HCT116 (cell line): Measurements from ENCODE around the gene ABR. TPM values are rescaled to one million over a fixed set of nuclear protein-coding genes. Genes with fewer than 3 reads are reported as not detected.

Experiments
- ATAC-seq: fragments of 200-7000 bp; cut with Tn5 transposase; 2 replicates; pipeline ENCODE4 v1.9.1; 2020; ENCODE audit warnings: mild to moderate bottlenecking, moderate library complexity
- BruUV-seq: library from RNA; stranded (reverse); fragments of 400-500 nt; replicated peaks from 2 replicates; lab custom pipeline; 2021; lab: Mats Ljungman, UMichigan
- CTCF ChIA-PET: fragments of 300-600 bp; sonication (Branson Sonifier 250); formaldehyde crosslinking; loops from one replicate; lab custom pipeline; 2021; ENCODE audit warnings: antibody characterized with exemption; lab: Charles Lee
- POLR2A ChIA-PET: fragments of 300-600, 350-600 bp; sonication (Branson Sonifier 250); formaldehyde crosslinking; loops from one replicate; lab custom pipeline; 2021; ENCODE audit warnings: antibody characterized with exemption; lab: Charles Lee
- RAD21 ChIA-PET, 2 experiments: fragments of 300-600 bp; sonication (Branson Sonifier 250); formaldehyde crosslinking; loops; one replicate each; lab custom pipeline; 2023; ENCODE audit warnings: low total read pairs in 2 of 2; ENCODE audit not compliant: uncharacterized antibody in 2 of 2, unreplicated experiment in 2 of 2, low non-redundant PET in 1 of 2; lab: Charles Lee
- DNase-seq: peaks from one replicate; pipeline ENCODE4 v3.0.0-alpha.2; 2010; ENCODE audit warnings: low read depth, low spot score
- H2AFZ ChIP-seq: fragments of 200-600 bp; shearing (Covaris generic), sonication (generic); 2 replicates; pipeline ENCODE4 v1.6.1; 2017; ENCODE audit warnings: low read depth, mixed run types, mixed read lengths, antibody characterized with exemption, low read length; ENCODE audit not compliant: poor library complexity, severe bottlenecking
- H3K27ac ChIP-seq: 2 replicates; pipeline ENCODE4 v1.5.1; 2012; ENCODE audit warnings: low read depth, low read length
- H3K27me3 ChIP-seq: fragments of 200-600 bp; sonication (generic); 2 replicates; pipeline ENCODE4 v1.6.1; 2016; ENCODE audit warnings: mixed run types, low read length, mixed read lengths; ENCODE audit not compliant: insufficient read depth
- H3K36me3 ChIP-seq, 2 experiments: fragments of 200-500 bp in 1 of 2; fragments of 200-600 bp in 1 of 2; sonication (Bioruptor generic) in 1 of 2; sonication (generic) in 1 of 2; 2 replicates each; pipeline versions ENCODE4 v1.5.1 to v1.6.1; 2014 to 2016; ENCODE audit warnings: low read length in 2 of 2, inconsistent platforms in 1 of 2, mixed read lengths in 1 of 2, mixed run types in 1 of 2; ENCODE audit not compliant: insufficient read depth in 2 of 2, control insufficient read depth in 1 of 2
- H3K4me1 ChIP-seq, 2 experiments: fragments of 200-600 bp in 1 of 2; sonication (generic) in 1 of 2; 2 replicates each; pipeline versions ENCODE4 v1.5.1 to v1.6.1; 2012 to 2017; ENCODE audit warnings: low read length in 2 of 2, inconsistent platforms in 1 of 2, mild to moderate bottlenecking in 1 of 2, mixed read lengths in 1 of 2, mixed run types in 1 of 2, moderate library complexity in 1 of 2; ENCODE audit not compliant: insufficient read depth in 2 of 2, control insufficient read depth in 1 of 2
- H3K4me2 ChIP-seq: fragments of 200-600 bp; sonication (generic); 2 replicates; pipeline ENCODE4 v1.6.1; 2017; ENCODE audit warnings: mixed run types, low read length, mixed read lengths
- H3K4me3 ChIP-seq, 2 experiments: fragments of 200-600 bp in 1 of 2; sonication (generic) in 1 of 2; replicated peaks in 1 of 2; 2 replicates each; pipeline ENCODE4 v1.5.1; 2011 to 2016; ENCODE audit warnings: low read length in 2 of 2, control low read depth in 1 of 2, low read depth in 1 of 2, mild to moderate bottlenecking in 1 of 2, mixed read lengths in 1 of 2, mixed run types in 1 of 2
- H3K79me2 ChIP-seq: fragments of 200-600 bp; sonication (generic); 2 replicates; pipeline ENCODE4 v1.6.1; 2017; ENCODE audit warnings: mild to moderate bottlenecking, mixed run types, low read length, moderate library complexity, mixed read lengths; ENCODE audit not compliant: insufficient read depth
- H3K9ac ChIP-seq: fragments of 200-600 bp; sonication (generic); 2 replicates; pipeline ENCODE4 v1.6.1; 2016; ENCODE audit warnings: low read length, mixed read lengths
- H3K9me2 ChIP-seq: fragments of 200-600 bp; sonication (generic), shearing (Covaris generic); 2 replicates; pipeline ENCODE4 v1.6.1; 2017; ENCODE audit warnings: mixed run types, mild to moderate bottlenecking, moderate library complexity; ENCODE audit not compliant: insufficient read depth
- H3K9me3 ChIP-seq, 2 experiments: fragments of 200-500 bp in 1 of 2; fragments of 200-600 bp in 1 of 2; sonication (Bioruptor generic) in 1 of 2; sonication (generic) in 1 of 2; 2 replicates each; pipeline ENCODE4 v1.6.1; 2014 to 2017; ENCODE audit warnings: low read length in 2 of 2, mixed read lengths in 2 of 2, inconsistent platforms in 1 of 2, low read depth in 1 of 2, mild to moderate bottlenecking in 1 of 2, mixed run types in 1 of 2, moderate library complexity in 1 of 2; ENCODE audit not compliant: control insufficient read depth in 1 of 2, insufficient read depth in 1 of 2
- H4K20me1 ChIP-seq: fragments of 200-600 bp; sonication (generic), shearing (Covaris generic); 2 replicates; pipeline ENCODE4 v1.6.1; 2017; ENCODE audit warnings: mixed run types, mild to moderate bottlenecking, moderate library complexity; ENCODE audit not compliant: insufficient read depth
- ATF3 ChIP-seq: IDR thresholded peaks from 2 replicates; pipeline ENCODE4 v1.6.1; 2012
- CBX3 ChIP-seq: IDR thresholded peaks from 2 replicates; pipeline ENCODE4 v1.6.1; 2012; ENCODE audit warnings: low read depth
- ELF1 ChIP-seq: IDR thresholded peaks from 2 replicates; pipeline ENCODE4 v1.6.1; 2012; ENCODE audit warnings: low read depth, borderline replicate concordance
- FOSL1 ChIP-seq: IDR thresholded peaks from 2 replicates; pipeline ENCODE4 v1.6.1; 2012; ENCODE audit warnings: low read depth
- JUND ChIP-seq: IDR thresholded peaks from 2 replicates; pipeline ENCODE4 v1.6.1; 2012
- MAX ChIP-seq: IDR thresholded peaks from 2 replicates; pipeline ENCODE4 v1.6.1; 2012
- POLR2A ChIP-seq: IDR thresholded peaks from 2 replicates; pipeline ENCODE4 v1.7.0; 2011; ENCODE audit warnings: borderline replicate concordance; ENCODE audit not compliant: insufficient read depth, insufficient read length; ENCODE audit errors: extremely low read depth
- POLR2AphosphoS5 ChIP-seq: IDR thresholded peaks from 2 replicates; pipeline ENCODE4 v1.6.1; 2011; ENCODE audit warnings: mild to moderate bottlenecking, low read depth, low read length, moderate library complexity
- SIN3A ChIP-seq: IDR thresholded peaks from 2 replicates; pipeline ENCODE4 v1.6.1; 2012; ENCODE audit warnings: low read depth
- SP1 ChIP-seq: IDR thresholded peaks from 2 replicates; pipeline ENCODE4 v1.6.1; 2012; ENCODE audit warnings: low read depth
- TCF7L2 ChIP-seq: IDR thresholded peaks from 2 replicates; pipeline ENCODE4 v1.7.0; 2011; ENCODE audit warnings: borderline replicate concordance, inconsistent platforms; ENCODE audit not compliant: insufficient read depth, insufficient read length; ENCODE audit errors: extremely low read depth
- ZBTB33 ChIP-seq: IDR thresholded peaks from 2 replicates; pipeline ENCODE4 v1.6.1; 2011; ENCODE audit warnings: mild to moderate bottlenecking, low read length, moderate library complexity; ENCODE audit not compliant: insufficient replicate concordance; ENCODE audit errors: extremely low read depth
- ZFX ChIP-seq: fragments of 450-650 bp; IDR thresholded peaks from 2 replicates; pipeline ENCODE4 v1.6.1; 2017
- intact Hi-C: fragments of 100-400 bp; cut with micrococcal nuclease; formaldehyde crosslinking; loops from 2 replicates; pipeline ENCODE4 v1.10.0; 2022
- total RNA-seq: library from RNA; stranded (reverse); gene quantifications from one replicate; pipeline ENCODE4 v1.2.1, GENCODE V29; 2021; ENCODE audit not compliant: unreplicated experiment

Gene ABR
- total RNA-seq, 1 experiment from 2014 or later, result 58.5 TPM

GRCh38 chr17:1110862-1111598 is 68.8 kb downstream of the ABR start:
- BruUV-seq, result TSS peak; percentile 51
- H3K27me3 ChIP-seq, result no peaks in the 10 kb centered on the region
- ChIA-PET RAD21 (interaction anchor here (1.0 to 1.4 kb wide), 2 partner anchors 53 kb away, joined by 3 to 4 read pairs; no protein-coding TSS in a partner anchor), CTCF (interaction anchor here (2.0 to 2.5 kb wide), 3 partner anchors 11 to 55 kb away, joined by 8 to 25 read pairs (median 14); no protein-coding TSS in a partner anchor), POLR2A (interaction anchor here (0.6 to 1.4 kb wide), 4 partner anchors 12 to 255 kb away, joined by 3 to 4 read pairs (median 3); no protein-coding TSS in a partner anchor)
- H3K4me2 ChIP-seq, result peak overlapping the region; percentile 83
- peak overlapping the region; percentile 79 for H3K9ac ChIP-seq
- H3K9me2 ChIP-seq, result no peaks in the 10 kb centered on the region
- DNase-seq, result peak; percentile 88
- H3K79me2 ChIP-seq, result no peaks in the 10 kb centered on the region; the same call in 1 of the 2 replicates
- no peaks in the 10 kb centered on the region for H4K20me1 ChIP-seq
- peaks cover 0 to 5% of the 10 kb centered on the region in 2 experiments; a peak in 1 of 4 replicates for H3K36me3 ChIP-seq
- H3K4me3 ChIP-seq, result peak overlapping the region; percentile 15 to 79
- peak; percentile 62 for ATAC-seq
- peaks cover 62 to 78% of the 10 kb centered on the region in 2 experiments for H3K4me1 ChIP-seq
- no peak overlapping the region for H2AFZ ChIP-seq
- H3K27ac ChIP-seq, result peak overlapping the region; percentile 96
- intact Hi-C loops, result no loop called here
- TF ChIP-seq ELF1, result no peak
- TF ChIP-seq POLR2A, result no peak
- peak; percentile 61 for TF ChIP-seq ZFX
- peak; percentile 92 for TF ChIP-seq JUND
- TF ChIP-seq POLR2AphosphoS5, result peak; percentile 48
- TF ChIP-seq SIN3A, result peak; percentile 68; the same call in 1 of the 2 replicates
- peak; percentile 95 for TF ChIP-seq FOSL1
- TF ChIP-seq ZBTB33, result peak; percentile 33
- TF ChIP-seq ATF3, result no peak
- peak; percentile 79 for TF ChIP-seq CBX3
- peak; percentile 89 for TF ChIP-seq SP1
- peak; percentile 80 for TF ChIP-seq MAX
- peak; percentile 58 for TF ChIP-seq TCF7L2
- no peaks in the 10 kb centered on the region for H3K9me3 ChIP-seq
